IMR-90 (cell line): ENCODE measurements around the gene KCNAB2. TPM values are rescaled to one million over a fixed set of nuclear protein-coding genes. Genes with fewer than 3 reads are reported as not detected.

Source experiments
- ATAC-seq: fragments of 200-7000 bp; cut with Tn5 transposase; 2 replicates; pipeline ENCODE4 v1.9.1; 2020; ENCODE audit warnings: low read depth, mild to moderate bottlenecking, moderate library complexity
- BruUV-seq: library from RNA; stranded (reverse); fragments of 400-500 nt; replicated peaks from 2 replicates; lab custom pipeline; 2021; lab: Mats Ljungman, UMichigan
- CTCF ChIA-PET: fragments of 300-600 bp; formaldehyde crosslinking; extraction: SDS; loops from one replicate; lab custom pipeline; 2021; ENCODE audit warnings: antibody characterized with exemption; lab: Yijun Ruan, JAX
- POLR2A ChIA-PET: fragments of 300-600 bp; sonication (Branson Sonifier 250); formaldehyde crosslinking; loops from one replicate; lab custom pipeline; 2022; ENCODE audit warnings: antibody characterized with exemption; ENCODE audit not compliant: unreplicated experiment; lab: Charles Lee
- DNase-seq: peaks from one replicate; pipeline ENCODE4 v3.0.0; 2013
- H2AFZ ChIP-seq: replicated peaks from 2 replicates; pipeline ENCODE3; 2013; ENCODE audit warnings: low read length, mild to moderate bottlenecking; ENCODE audit not compliant: poor library complexity
- H2AK5ac ChIP-seq: 2 replicates; pipeline ENCODE4 v1.6.1; 2013; ENCODE audit warnings: low read depth, low read length, inconsistent platforms
- H2AK9ac ChIP-seq: replicated peaks from 2 replicates; pipeline ENCODE3; 2013; ENCODE audit warnings: mild to moderate bottlenecking, low read depth, low read length, moderate library complexity; ENCODE audit not compliant: poor library complexity
- H2BK120ac ChIP-seq: 2 replicates; pipeline ENCODE4 v1.6.1; 2013; ENCODE audit warnings: low read depth, low read length, inconsistent platforms
- H2BK15ac ChIP-seq: 3 replicates; pipeline ENCODE4 v1.6.1; 2013; ENCODE audit warnings: low read depth, low read length, inconsistent platforms
- H2BK20ac ChIP-seq: 2 replicates; pipeline ENCODE4 v1.6.1; 2013; ENCODE audit warnings: low read depth, mild to moderate bottlenecking, inconsistent platforms, low read length, moderate library complexity
- H2BK5ac ChIP-seq: 2 replicates; pipeline ENCODE4 v1.6.1; 2013; ENCODE audit warnings: mild to moderate bottlenecking, low read depth, low read length, inconsistent platforms; ENCODE audit not compliant: poor library complexity, severe bottlenecking
- H3K14ac ChIP-seq: replicated peaks from 2 replicates; pipeline ENCODE4 v1.6.1; 2013; ENCODE audit warnings: low read depth, low read length, inconsistent platforms
- H3K18ac ChIP-seq: 2 replicates; pipeline ENCODE4 v1.6.1; 2013; ENCODE audit warnings: low read depth, low read length, control low read depth
- H3K23ac ChIP-seq: 2 replicates; pipeline ENCODE4 v1.6.1; 2013; ENCODE audit warnings: low read depth, low read length, inconsistent platforms
- H3K27ac ChIP-seq: 2 replicates; pipeline ENCODE4 v1.5.1; 2013; ENCODE audit warnings: mild to moderate bottlenecking, control low read depth, low read length; ENCODE audit not compliant: insufficient read depth
- H3K27me3 ChIP-seq: 2 replicates; pipeline ENCODE4 v1.6.1; 2013; ENCODE audit warnings: low read length; ENCODE audit not compliant: control insufficient read depth, insufficient read depth
- H3K36me3 ChIP-seq: 2 replicates; pipeline ENCODE4 v1.6.1; 2013; ENCODE audit warnings: low read length, mixed read lengths; ENCODE audit not compliant: control insufficient read depth, insufficient read depth
- H3K4ac ChIP-seq: 2 replicates; pipeline ENCODE4 v1.6.1; 2013; ENCODE audit warnings: low read depth, low read length, inconsistent platforms
- H3K4me1 ChIP-seq: 2 replicates; pipeline ENCODE4 v1.6.1; 2013; ENCODE audit warnings: low read length, mixed read lengths; ENCODE audit not compliant: control insufficient read depth, insufficient read depth
- H3K4me2 ChIP-seq: 2 replicates; pipeline ENCODE4 v1.6.1; 2013; ENCODE audit warnings: low read depth, mild to moderate bottlenecking, control low read depth, low read length, moderate library complexity
- H3K4me3 ChIP-seq: 2 replicates; pipeline ENCODE4 v1.5.1; 2013; ENCODE audit warnings: low read depth, mild to moderate bottlenecking, control low read depth, low read length, moderate library complexity; ENCODE audit not compliant: insufficient read depth
- H3K56ac ChIP-seq: 2 replicates; pipeline ENCODE4 v1.6.1; 2013; ENCODE audit warnings: low read length, inconsistent platforms; ENCODE audit not compliant: insufficient read depth; ENCODE audit errors: extremely low read depth
- H3K79me1 ChIP-seq, 2 experiments: 2 replicates each; pipeline ENCODE4 v1.6.1; 2013; ENCODE audit warnings: low read length in 2 of 2, inconsistent platforms in 1 of 2, low read depth in 1 of 2
- H3K9ac ChIP-seq: 2 replicates; pipeline ENCODE4 v1.6.1; 2013; ENCODE audit warnings: low read depth, low read length, control low read depth
- H3K9me1 ChIP-seq: 2 replicates; pipeline ENCODE4 v1.6.1; 2013; ENCODE audit warnings: low read length, inconsistent platforms; ENCODE audit not compliant: insufficient read depth
- H3K9me3 ChIP-seq: 2 replicates; pipeline ENCODE4 v1.6.1; 2013; ENCODE audit warnings: low read length; ENCODE audit not compliant: control insufficient read depth, insufficient read depth
- H4K20me1 ChIP-seq: 2 replicates; pipeline ENCODE4 v1.6.1; 2013; ENCODE audit warnings: low read length, inconsistent platforms; ENCODE audit not compliant: insufficient read depth
- H4K5ac ChIP-seq: 2 replicates; pipeline ENCODE4 v1.6.1; 2013; ENCODE audit warnings: mild to moderate bottlenecking, low read depth, low read length, control low read depth
- H4K8ac ChIP-seq, 2 experiments: 2 replicates each; pipeline ENCODE4 v1.6.1; 2013; ENCODE audit warnings: low read depth in 2 of 2, low read length in 2 of 2, control low read depth in 1 of 2, inconsistent platforms in 1 of 2
- H4K91ac ChIP-seq: 2 replicates; pipeline ENCODE4 v1.6.1; 2013; ENCODE audit warnings: low read depth, low read length, inconsistent platforms; ENCODE audit not compliant: insufficient read depth
- BHLHE40 ChIP-seq: fragments of 150-350 bp; IDR thresholded peaks from 2 replicates; pipeline ENCODE4 v1.6.1; 2016; ENCODE audit warnings: mild to moderate bottlenecking, low read depth, low read length
- CEBPB ChIP-seq: IDR thresholded peaks from 2 replicates; pipeline ENCODE4 v1.6.1; 2012; ENCODE audit warnings: low read depth, low read length, improper control_type of control experiment
- CHD1 ChIP-seq: IDR thresholded peaks from 2 replicates; pipeline ENCODE4 v1.6.1; 2012; ENCODE audit warnings: low read depth, low read length, improper control_type of control experiment
- FOS ChIP-seq: fragments of 150-350 bp; IDR thresholded peaks from 2 replicates; pipeline ENCODE4 v1.6.1; 2016; ENCODE audit warnings: low read depth, low read length
- MAFK ChIP-seq: IDR thresholded peaks from 2 replicates; pipeline ENCODE4 v1.6.1; 2012; ENCODE audit warnings: low read depth, low read length, improper control_type of control experiment
- MAZ ChIP-seq: IDR thresholded peaks from 2 replicates; pipeline ENCODE4 v1.6.1; 2012; ENCODE audit warnings: low read depth, mild to moderate bottlenecking, low read length, improper control_type of control experiment, moderate library complexity, borderline replicate concordance
- MXI1 ChIP-seq: IDR thresholded peaks from 2 replicates; pipeline ENCODE4 v1.6.1; 2012; ENCODE audit warnings: low read depth, mild to moderate bottlenecking, low read length, moderate library complexity, borderline replicate concordance
- NFE2L2 ChIP-seq: fragments of 150-350 bp; IDR thresholded peaks from 2 replicates; pipeline ENCODE4 v1.6.1; 2016; ENCODE audit warnings: low read depth, mild to moderate bottlenecking, low read length
- POLR2A ChIP-seq: IDR thresholded peaks from 2 replicates; pipeline ENCODE4 v1.6.1; 2012; ENCODE audit warnings: mild to moderate bottlenecking, low read depth, low read length
- RAD21 ChIP-seq: IDR thresholded peaks from 2 replicates; pipeline ENCODE4 v1.6.1; 2012; ENCODE audit warnings: low read length, improper control_type of control experiment
- RCOR1 ChIP-seq: IDR thresholded peaks from 2 replicates; pipeline ENCODE4 v1.6.1; 2012; ENCODE audit warnings: mild to moderate bottlenecking, low read length, improper control_type of control experiment; ENCODE audit not compliant: insufficient replicate concordance
- RFX5 ChIP-seq: IDR thresholded peaks from 2 replicates; pipeline ENCODE4 v1.8.0; 2012; ENCODE audit warnings: low read depth, mild to moderate bottlenecking, low read length, moderate library complexity
- SMC3 ChIP-seq: fragments of 150-350 bp; IDR thresholded peaks from 2 replicates; pipeline ENCODE4 v1.6.1; 2016; ENCODE audit warnings: low read depth, mild to moderate bottlenecking, antibody characterized with exemption, low read length, moderate library complexity
- WGBS, 2 experiments: methylation state at CpG; one replicate each; pipeline versions ENCODE4 v1.1.5 to v1.1.7; 2013; ENCODE audit warnings: missing lambda C conversion rate in 2 of 2; ENCODE audit not compliant: insufficient read length in 1 of 2; ENCODE audit errors: extremely low coverage in 2 of 2; 5-methylcytosine and 5-hydroxymethylcytosine counted together
- dilution Hi-C: fragments of 300-500 bp; cut with HindIII; formaldehyde crosslinking; loops from one replicate; pipeline ENCODE4 v1.14.3; 2018; ENCODE audit warnings: low sequenced_read_pairs; ENCODE audit not compliant: unreplicated experiment
- in situ Hi-C: fragments of 300-500 bp; cut with MboI; formaldehyde crosslinking; loops from 3 replicates; pipeline ENCODE4 v1.14.3; 2019; ENCODE audit warnings: low sequenced_read_pairs, inconsistent platforms, mixed read lengths
- intact Hi-C: fragments of 100-400 bp; cut with micrococcal nuclease; formaldehyde crosslinking; loops from 2 replicates; pipeline ENCODE4 v1.10.0; 2022
- polyA plus RNA-seq, 3 experiments: library from polyadenylated mRNA; depleted of rRNA; stranded (reverse); fragments of >200 nt; gene quantifications; 2 replicates each; pipeline ENCODE4 v1.2.3, GENCODE V29; 2012; ENCODE audit warnings: low replicate concordance in 1 of 3
- total RNA-seq: library from RNA; depleted of rRNA; stranded (reverse); fragments of >200 nt; gene quantifications from 2 replicates; pipeline ENCODE4 v1.2.3, GENCODE V29; 2012
- TF ChIP-seq, protein P1 (sequence below): fragments of 150-350 bp; IDR thresholded peaks from 2 replicates; pipeline ENCODE4 v1.6.1; 2016; ENCODE audit warnings: low read depth, mild to moderate bottlenecking, low read length, moderate library complexity, borderline replicate concordance
- TF ChIP-seq, protein P2 (sequence below): conservative IDR thresholded peaks from 2 replicates; pipeline ENCODE4 v1.5.1; 2012; ENCODE audit warnings: mild to moderate bottlenecking, low read depth, low read length, improper control_type of control experiment
- TF ChIP-seq, protein P3 (sequence below): fragments of 150-350 bp; IDR thresholded peaks from 2 replicates; pipeline ENCODE4 v1.6.1; 2017; ENCODE audit warnings: mild to moderate bottlenecking, antibody characterized with exemption, low read length, low read depth

Gene KCNAB2
- total and polyA plus RNA-seq, 2 of the 4 experiments (the other 2 are of a cell fraction): 1.3 to 4.2 TPM

- no peak overlapping the region for H3K23ac ChIP-seq
- H4K5ac ChIP-seq: no peak overlapping the region
- no peak overlapping the region for H3K56ac ChIP-seq
- no peak overlapping the region for H4K8ac ChIP-seq
- H3K9me1 ChIP-seq: no peaks in the 10 kb centered on the region
- no peaks in the 10 kb centered on the region; the same call in 1 of the 2 replicates for H3K9me3 ChIP-seq
- no peaks in the 10 kb centered on the region for H3K79me1 ChIP-seq
- H4K91ac ChIP-seq: no peak overlapping the region
- H3K18ac ChIP-seq: no peak overlapping the region
- H2BK20ac ChIP-seq: no peak overlapping the region
- no peak overlapping the region for H3K14ac ChIP-seq
- POLR2A ChIA-PET: no interaction called here
- no TSS peak for BruUV-seq
- no peaks in the 10 kb centered on the region for H3K36me3 ChIP-seq
- intact Hi-C loops (no loop called here), in situ Hi-C loops (no loop called here), dilution Hi-C loops (no loop called here)
- no peak for DNase-seq
- H3K4me1 ChIP-seq: no peaks in the 10 kb centered on the region
- peaks cover 2% of the 10 kb centered on the region; the same call in 1 of the 2 replicates for H3K27me3 ChIP-seq
- H2BK5ac ChIP-seq: no peak overlapping the region
- H3K4me3 ChIP-seq: no peak overlapping the region
- no peak overlapping the region for H2AK5ac ChIP-seq
- no peak overlapping the region for H3K27ac ChIP-seq
- H2BK15ac ChIP-seq: no peak overlapping the region
- H4K20me1 ChIP-seq: no peaks in the 10 kb centered on the region
- H3K9ac ChIP-seq: no peak overlapping the region
- H2BK120ac ChIP-seq: no peak overlapping the region
- WGBS, 2 experiments: 85% methylated on average over 13 of the region's 16 CpGs; no CpG with 5 or more reads in 1 of the 2 experiments
- TF ChIP-seq MAFK: no peak
- TF ChIP-seq RAD21: no peak
- no peak for TF ChIP-seq MXI1
- TF ChIP-seq POLR2A: no peak
- TF ChIP-seq MAZ: no peak
- TF ChIP-seq, protein P1, sequence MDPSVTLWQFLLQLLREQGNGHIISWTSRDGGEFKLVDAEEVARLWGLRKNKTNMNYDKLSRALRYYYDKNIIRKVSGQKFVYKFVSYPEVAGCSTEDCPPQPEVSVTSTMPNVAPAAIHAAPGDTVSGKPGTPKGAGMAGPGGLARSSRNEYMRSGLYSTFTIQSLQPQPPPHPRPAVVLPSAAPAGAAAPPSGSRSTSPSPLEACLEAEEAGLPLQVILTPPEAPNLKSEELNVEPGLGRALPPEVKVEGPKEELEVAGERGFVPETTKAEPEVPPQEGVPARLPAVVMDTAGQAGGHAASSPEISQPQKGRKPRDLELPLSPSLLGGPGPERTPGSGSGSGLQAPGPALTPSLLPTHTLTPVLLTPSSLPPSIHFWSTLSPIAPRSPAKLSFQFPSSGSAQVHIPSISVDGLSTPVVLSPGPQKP: no peak
- no peak for TF ChIP-seq RCOR1
- no peak for TF ChIP-seq BHLHE40
- no peak for TF ChIP-seq CEBPB
- TF ChIP-seq NFE2L2: no peak
- no peak for TF ChIP-seq CHD1
- TF ChIP-seq, protein P2, sequence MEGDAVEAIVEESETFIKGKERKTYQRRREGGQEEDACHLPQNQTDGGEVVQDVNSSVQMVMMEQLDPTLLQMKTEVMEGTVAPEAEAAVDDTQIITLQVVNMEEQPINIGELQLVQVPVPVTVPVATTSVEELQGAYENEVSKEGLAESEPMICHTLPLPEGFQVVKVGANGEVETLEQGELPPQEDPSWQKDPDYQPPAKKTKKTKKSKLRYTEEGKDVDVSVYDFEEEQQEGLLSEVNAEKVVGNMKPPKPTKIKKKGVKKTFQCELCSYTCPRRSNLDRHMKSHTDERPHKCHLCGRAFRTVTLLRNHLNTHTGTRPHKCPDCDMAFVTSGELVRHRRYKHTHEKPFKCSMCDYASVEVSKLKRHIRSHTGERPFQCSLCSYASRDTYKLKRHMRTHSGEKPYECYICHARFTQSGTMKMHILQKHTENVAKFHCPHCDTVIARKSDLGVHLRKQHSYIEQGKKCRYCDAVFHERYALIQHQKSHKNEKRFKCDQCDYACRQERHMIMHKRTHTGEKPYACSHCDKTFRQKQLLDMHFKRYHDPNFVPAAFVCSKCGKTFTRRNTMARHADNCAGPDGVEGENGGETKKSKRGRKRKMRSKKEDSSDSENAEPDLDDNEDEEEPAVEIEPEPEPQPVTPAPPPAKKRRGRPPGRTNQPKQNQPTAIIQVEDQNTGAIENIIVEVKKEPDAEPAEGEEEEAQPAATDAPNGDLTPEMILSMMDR: no peak
- no peak for TF ChIP-seq RFX5
- no peak for TF ChIP-seq SMC3
- TF ChIP-seq FOS: no peak
- TF ChIP-seq, protein P3, sequence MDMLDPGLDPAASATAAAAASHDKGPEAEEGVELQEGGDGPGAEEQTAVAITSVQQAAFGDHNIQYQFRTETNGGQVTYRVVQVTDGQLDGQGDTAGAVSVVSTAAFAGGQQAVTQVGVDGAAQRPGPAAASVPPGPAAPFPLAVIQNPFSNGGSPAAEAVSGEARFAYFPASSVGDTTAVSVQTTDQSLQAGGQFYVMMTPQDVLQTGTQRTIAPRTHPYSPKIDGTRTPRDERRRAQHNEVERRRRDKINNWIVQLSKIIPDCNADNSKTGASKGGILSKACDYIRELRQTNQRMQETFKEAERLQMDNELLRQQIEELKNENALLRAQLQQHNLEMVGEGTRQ: no peak
- CTCF ChIA-PET: no interaction called here
- H2AFZ ChIP-seq: no peak overlapping the region
- no peak overlapping the region for H3K4ac ChIP-seq
- ATAC-seq: no peak
- H2AK9ac ChIP-seq: no peak overlapping the region
- no peak overlapping the region for H3K4me2 ChIP-seq
Measured at GRCh38 chr1:6126521-6127067, 80.9 kb downstream of the KCNAB2 start.
